CD4-positive, alpha-beta T cell (primary cell): ENCODE data around the gene PCED1B. TPM values are rescaled to one million over a fixed set of nuclear protein-coding genes. Genes with fewer than 3 reads are reported as not detected.

ENCODE experiments used
- ATAC-seq: fragments of 200-7000 bp; cut with Tn5 transposase; one replicate; pipeline ENCODE4 v1.10.0; 2022; ENCODE audit warnings: mild to moderate bottlenecking; ENCODE audit not compliant: poor library complexity
- CTCF ChIA-PET: fragments of 350-600 bp; sonication (Branson Sonifier 250); formaldehyde crosslinking; loops from one replicate; lab custom pipeline; 2021; ENCODE audit warnings: antibody characterized with exemption, inconsistent platforms; lab: Charles Lee
- POLR2A ChIA-PET: fragments of 350-600 bp; sonication (Branson Sonifier 250); formaldehyde crosslinking; loops from one replicate; lab custom pipeline; 2021; ENCODE audit warnings: antibody characterized with exemption, inconsistent platforms; lab: Charles Lee
- DNase-seq, 14 experiments: peaks; one replicate each; pipeline ENCODE4 v3.0.0-alpha.2; 2013 to 2020; ENCODE audit warnings: mixed read lengths in 2 of 14
- H3K27ac ChIP-seq, 2 donors: one replicate each; pipeline versions ENCODE4 v1.5.1 to v1.7.0; 2013; ENCODE audit warnings: low read length in 2 of 2, low read depth in 1 of 2, mild to moderate bottlenecking in 1 of 2
- H3K27me3 ChIP-seq, 2 experiments: 1 replicate in 1 of 2; 2 replicates in 1 of 2; pipeline versions ENCODE4 v1.6.1 to v1.7.0; 2013; ENCODE audit warnings: low read length in 2 of 2, control low read depth in 1 of 2, mild to moderate bottlenecking in 1 of 2, moderate library complexity in 1 of 2; ENCODE audit not compliant: insufficient read depth in 2 of 2, control insufficient read depth in 1 of 2
- H3K36me3 ChIP-seq: one replicate; pipeline ENCODE4 v1.6.1; 2013; ENCODE audit warnings: low read length, control low read depth; ENCODE audit not compliant: insufficient read depth
- H3K4me1 ChIP-seq: one replicate; pipeline ENCODE4 v1.6.1; 2013; ENCODE audit warnings: low read length, control low read depth; ENCODE audit not compliant: insufficient read depth
- H3K4me3 ChIP-seq: one replicate; pipeline ENCODE4 v1.5.1; 2013; ENCODE audit warnings: mild to moderate bottlenecking, low read length, moderate library complexity
- H3K9me3 ChIP-seq, 2 experiments: 1 replicate in 1 of 2; 2 replicates in 1 of 2; pipeline versions ENCODE4 v1.6.1 to v1.7.0; 2013; ENCODE audit warnings: low read length in 2 of 2, mild to moderate bottlenecking in 2 of 2, control low read depth in 1 of 2, moderate library complexity in 1 of 2; ENCODE audit not compliant: control insufficient read depth in 1 of 2, insufficient read depth in 1 of 2
- H3K27ac Mint-ChIP-seq: one replicate; pipeline ENCODE4 v1.8.0; 2020; ENCODE audit warnings: mixed read lengths
- H3K27me3 Mint-ChIP-seq: one replicate; pipeline ENCODE4 v1.8.0; 2021; ENCODE audit warnings: mixed read lengths
- H3K36me3 Mint-ChIP-seq: one replicate; pipeline ENCODE4 v1.8.0; 2021; ENCODE audit warnings: low read depth, mixed read lengths
- H3K4me1 Mint-ChIP-seq: one replicate; pipeline ENCODE4 v1.8.0; 2021; ENCODE audit warnings: low read depth, mixed read lengths
- H3K4me3 Mint-ChIP-seq: one replicate; pipeline ENCODE4 v1.8.0; 2020; ENCODE audit warnings: mild to moderate bottlenecking, mixed read lengths
- H3K9me3 Mint-ChIP-seq: one replicate; pipeline ENCODE4 v1.8.0; 2020; ENCODE audit warnings: mixed read lengths
- intact Hi-C, 2 experiments: fragments of 100-400 bp; cut with DNase I in 1 of 2; cut with micrococcal nuclease in 1 of 2; formaldehyde crosslinking; loops; one replicate each; pipeline versions ENCODE4 v1.15.1 to v1.9.0; 2023 to 2025; cut with DNase I, micrococcal nuclease
- total RNA-seq, 174 experiments: library from RNA in 2 of 174; stranded (reverse) in 2 of 174; gene quantifications; one replicate each; pipeline ENCODE4 v1.2.3 and lab custom pipeline; 2021 to 2026
- TF ChIP-seq, protein P1 (sequence below): fragments of 200-600 bp; IDR thresholded peaks from one replicate; pipeline ENCODE4 v1.8.0; 2022; ENCODE audit warnings: antibody characterized with exemption, mild to moderate bottlenecking

The PCED1B gene
- total RNA-seq, 2 experiments from 2014 or later = 18.7 to 20.0 TPM

DNA sequence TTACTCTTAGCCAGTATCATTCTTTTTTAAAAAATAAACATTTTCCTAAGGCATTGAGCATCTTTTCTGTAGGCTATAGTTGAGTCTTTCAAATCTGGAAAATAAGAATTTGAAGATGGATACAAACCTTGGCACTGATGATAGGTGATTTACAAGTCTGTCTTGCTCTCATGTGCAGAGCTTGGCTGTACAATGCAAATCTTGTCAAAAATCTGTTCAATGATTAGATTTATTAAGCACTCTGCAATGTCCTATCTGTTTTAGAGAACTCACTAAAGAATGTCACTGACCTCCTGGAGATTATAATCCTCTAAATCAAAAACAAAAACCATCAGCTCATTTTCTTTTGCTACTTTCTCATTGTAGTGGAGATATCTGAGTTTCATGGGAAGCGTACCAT is 43.2 kb downstream of the PCED1B start:
- no peak overlapping the region for H3K4me3 ChIP-seq
- no peak for ATAC-seq
- TF ChIP-seq, protein P1, sequence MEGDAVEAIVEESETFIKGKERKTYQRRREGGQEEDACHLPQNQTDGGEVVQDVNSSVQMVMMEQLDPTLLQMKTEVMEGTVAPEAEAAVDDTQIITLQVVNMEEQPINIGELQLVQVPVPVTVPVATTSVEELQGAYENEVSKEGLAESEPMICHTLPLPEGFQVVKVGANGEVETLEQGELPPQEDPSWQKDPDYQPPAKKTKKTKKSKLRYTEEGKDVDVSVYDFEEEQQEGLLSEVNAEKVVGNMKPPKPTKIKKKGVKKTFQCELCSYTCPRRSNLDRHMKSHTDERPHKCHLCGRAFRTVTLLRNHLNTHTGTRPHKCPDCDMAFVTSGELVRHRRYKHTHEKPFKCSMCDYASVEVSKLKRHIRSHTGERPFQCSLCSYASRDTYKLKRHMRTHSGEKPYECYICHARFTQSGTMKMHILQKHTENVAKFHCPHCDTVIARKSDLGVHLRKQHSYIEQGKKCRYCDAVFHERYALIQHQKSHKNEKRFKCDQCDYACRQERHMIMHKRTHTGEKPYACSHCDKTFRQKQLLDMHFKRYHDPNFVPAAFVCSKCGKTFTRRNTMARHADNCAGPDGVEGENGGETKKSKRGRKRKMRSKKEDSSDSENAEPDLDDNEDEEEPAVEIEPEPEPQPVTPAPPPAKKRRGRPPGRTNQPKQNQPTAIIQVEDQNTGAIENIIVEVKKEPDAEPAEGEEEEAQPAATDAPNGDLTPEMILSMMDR = no peak
- H3K27ac Mint-ChIP-seq = peak overlapping the region; percentile 6
- peaks cover 46% of the 10 kb centered on the region for H3K36me3 Mint-ChIP-seq
- no peaks in the 10 kb centered on the region for H3K9me3 Mint-ChIP-seq
- no peaks in the 10 kb centered on the region for H3K4me1 ChIP-seq
- no peaks in the 10 kb centered on the region for H3K27me3 ChIP-seq
- ChIA-PET POLR2A (no interaction called here), CTCF (no interaction called here)
- no peaks in the 10 kb centered on the region for H3K9me3 ChIP-seq
- no peaks in the 10 kb centered on the region for H3K27me3 Mint-ChIP-seq
- intact Hi-C loops = no loop called here
- no peak overlapping the region for H3K27ac ChIP-seq
- H3K4me1 Mint-ChIP-seq = peaks cover 16% of the 10 kb centered on the region
- H3K4me3 Mint-ChIP-seq = no peak overlapping the region
- no peak for DNase-seq
- H3K36me3 ChIP-seq = no peaks in the 10 kb centered on the region

DNA sequence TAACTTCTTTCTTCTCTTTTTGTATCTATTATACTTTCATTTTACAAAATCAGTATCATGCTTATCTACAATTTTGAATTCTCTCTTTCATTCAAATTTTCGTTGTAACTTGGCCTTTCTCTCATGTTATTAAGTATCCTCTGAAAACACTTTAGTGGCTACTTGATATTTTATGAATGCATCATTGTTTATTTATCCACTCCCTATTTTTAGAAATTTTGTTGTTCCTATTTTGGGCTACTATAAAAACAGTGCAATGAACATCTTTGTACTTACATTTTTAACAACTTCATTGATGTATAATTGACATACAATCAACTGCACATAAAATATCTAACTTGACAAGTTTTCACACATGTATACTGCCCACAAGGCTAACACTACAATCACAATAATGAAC is 44.3 kb downstream of the PCED1B start:
- no peak for DNase-seq
- ChIA-PET POLR2A (no interaction called here), CTCF (no interaction called here)
- H3K27ac ChIP-seq = no peak overlapping the region
- no peaks in the 10 kb centered on the region for H3K36me3 ChIP-seq
- no peaks in the 10 kb centered on the region for H3K9me3 Mint-ChIP-seq
- H3K27ac Mint-ChIP-seq = no peak overlapping the region
- H3K27me3 Mint-ChIP-seq = no peaks in the 10 kb centered on the region
- H3K4me1 ChIP-seq = no peaks in the 10 kb centered on the region
- H3K4me1 Mint-ChIP-seq = peaks cover 16% of the 10 kb centered on the region
- H3K27me3 ChIP-seq = no peaks in the 10 kb centered on the region
- no peak overlapping the region for H3K4me3 ChIP-seq
- TF ChIP-seq, protein P1 = no peak
- no peaks in the 10 kb centered on the region for H3K9me3 ChIP-seq
- no peak overlapping the region for H3K4me3 Mint-ChIP-seq
- ATAC-seq = no peak
- intact Hi-C loops = no loop called here
- H3K36me3 Mint-ChIP-seq = peaks cover 44% of the 10 kb centered on the region

GRCh38 chr12:47124451-47124850 is 45.0 kb downstream of the PCED1B start:
- ChIA-PET POLR2A (no interaction called here), CTCF (no interaction called here)
- H3K4me3 ChIP-seq = no peak overlapping the region
- H3K9me3 ChIP-seq = no peaks in the 10 kb centered on the region
- Mint-ChIP-seq H3K27me3 (no peaks in the 10 kb centered on the region), H3K4me1 (peaks cover 16% of the 10 kb centered on the region), H3K4me3 (no peak overlapping the region), H3K36me3 (peaks cover 41% of the 10 kb centered on the region), H3K27ac (no peak overlapping the region), H3K9me3 (no peaks in the 10 kb centered on the region)
- H3K36me3 ChIP-seq = no peaks in the 10 kb centered on the region
- H3K4me1 ChIP-seq = no peaks in the 10 kb centered on the region
- ATAC-seq (no peak), DNase-seq (no peak)
- intact Hi-C loops = no loop called here
- TF ChIP-seq, protein P1 = no peak
- no peaks in the 10 kb centered on the region for H3K27me3 ChIP-seq
- H3K27ac ChIP-seq = no peak overlapping the region
